Panc1 (cell line): ENCODE results near the gene PRODH. TPM values are rescaled to one million over a fixed set of nuclear protein-coding genes. Genes with fewer than 3 reads are reported as not detected.
"Not testable (repeated sequence)": the region's sequence is repeated elsewhere in the genome, so short reads cannot be mapped to it uniquely, and the experiment has no call there.

Experiments
- ATAC-seq: fragments of 200-7000 bp; cut with Tn5 transposase; 2 replicates; pipeline ENCODE4 v1.9.1; 2020; ENCODE audit warnings: mild to moderate bottlenecking, moderate library complexity
- BruUV-seq: library from RNA; stranded (reverse); fragments of 400-500 nt; replicated peaks from 2 replicates; lab custom pipeline; 2021; lab: Mats Ljungman, UMichigan
- CTCF ChIA-PET: fragments of 300-600 bp; sonication (Branson Sonifier 250); formaldehyde crosslinking; loops from one replicate; lab custom pipeline; 2022; ENCODE audit warnings: antibody characterized with exemption; lab: Charles Lee
- POLR2A ChIA-PET: fragments of 300-600 bp; sonication (Branson Sonifier 250); formaldehyde crosslinking; loops from one replicate; lab custom pipeline; 2022; ENCODE audit warnings: antibody characterized with exemption; lab: Charles Lee
- DNase-seq: peaks from one replicate; pipeline ENCODE4 v3.0.0-alpha.2; 2010; ENCODE audit warnings: low read depth, low spot score
- H3K27ac ChIP-seq: 2 replicates; pipeline ENCODE4 v1.5.1; 2011; ENCODE audit warnings: mild to moderate bottlenecking, low read length, inconsistent platforms
- H3K27me3 ChIP-seq: fragments of 200-500 bp; sonication (Bioruptor generic); 2 replicates; pipeline ENCODE4 v1.6.0; 2014; ENCODE audit warnings: low read length, inconsistent platforms; ENCODE audit not compliant: control insufficient read depth, insufficient read depth
- H3K36me3 ChIP-seq: fragments of 200-500 bp; sonication (Bioruptor generic); 2 replicates; pipeline ENCODE4 v1.5.1; 2014; ENCODE audit warnings: inconsistent platforms, mild to moderate bottlenecking, low read length, moderate library complexity; ENCODE audit not compliant: control insufficient read depth, insufficient read depth
- H3K4me1 ChIP-seq: 2 replicates; pipeline ENCODE4 v1.5.1; 2011; ENCODE audit warnings: inconsistent platforms, mild to moderate bottlenecking, low read length, moderate library complexity; ENCODE audit not compliant: control insufficient read depth, insufficient read depth
- H3K4me3 ChIP-seq, 2 experiments: 2 replicates each; pipeline ENCODE4 v1.5.1; 2011 to 2012; ENCODE audit warnings: low read depth in 2 of 2, low read length in 2 of 2, mild to moderate bottlenecking in 2 of 2, inconsistent platforms in 1 of 2, moderate library complexity in 1 of 2
- H3K9me3 ChIP-seq: fragments of 200-500 bp; sonication (Bioruptor generic); 2 replicates; pipeline ENCODE4 v1.5.1; 2014; ENCODE audit warnings: low read depth, mild to moderate bottlenecking, inconsistent platforms, low read length, moderate library complexity; ENCODE audit not compliant: control insufficient read depth, insufficient read depth
- POLR2AphosphoS5 ChIP-seq: IDR thresholded peaks from 2 replicates; pipeline ENCODE4 v1.6.1; 2012; ENCODE audit warnings: mild to moderate bottlenecking, low read depth, low read length, moderate library complexity
- SIN3A ChIP-seq: IDR thresholded peaks from 2 replicates; pipeline ENCODE4 v1.6.1; 2012; ENCODE audit warnings: low read depth, mild to moderate bottlenecking, low read length, moderate library complexity, borderline replicate concordance; ENCODE audit not compliant: insufficient read depth
- TCF7L2 ChIP-seq: IDR thresholded peaks from 2 replicates; pipeline ENCODE4 v1.6.1; 2011; ENCODE audit warnings: mild to moderate bottlenecking, low read depth, low read length, inconsistent platforms
- in situ Hi-C: cut with HindIII; loops from 2 replicates; pipeline ENCODE4 v1.10.0; 2016; ENCODE audit warnings: low sequenced_read_pairs, low pct_unique_long_range_greater_than_20kb
- intact Hi-C: fragments of 100-400 bp; cut with micrococcal nuclease; formaldehyde crosslinking; loops from one replicate; pipeline ENCODE4 v1.10.0; 2022; ENCODE audit not compliant: unreplicated experiment
- total RNA-seq: library from RNA; stranded (reverse); gene quantifications from one replicate; pipeline ENCODE4 v1.2.1, GENCODE V29; 2021; ENCODE audit not compliant: unreplicated experiment
- TF ChIP-seq, protein P1 (sequence below): fragments of 450-650 bp; IDR thresholded peaks from 2 replicates; pipeline ENCODE4 v1.5.1; 2017; ENCODE audit warnings: mild to moderate bottlenecking
- TF ChIP-seq, protein P2 (sequence below), 2 experiments: IDR thresholded peaks; 2 replicates each; pipeline ENCODE4 v1.6.1; 2011 to 2012; ENCODE audit warnings: low read depth in 2 of 2, control low read depth in 1 of 2, low read length in 1 of 2, mild to moderate bottlenecking in 1 of 2, moderate library complexity in 1 of 2; ENCODE audit not compliant: insufficient read depth in 1 of 2

The PRODH gene
- total RNA-seq, 1 experiment from 2014 or later: 1.4 TPM

DNA sequence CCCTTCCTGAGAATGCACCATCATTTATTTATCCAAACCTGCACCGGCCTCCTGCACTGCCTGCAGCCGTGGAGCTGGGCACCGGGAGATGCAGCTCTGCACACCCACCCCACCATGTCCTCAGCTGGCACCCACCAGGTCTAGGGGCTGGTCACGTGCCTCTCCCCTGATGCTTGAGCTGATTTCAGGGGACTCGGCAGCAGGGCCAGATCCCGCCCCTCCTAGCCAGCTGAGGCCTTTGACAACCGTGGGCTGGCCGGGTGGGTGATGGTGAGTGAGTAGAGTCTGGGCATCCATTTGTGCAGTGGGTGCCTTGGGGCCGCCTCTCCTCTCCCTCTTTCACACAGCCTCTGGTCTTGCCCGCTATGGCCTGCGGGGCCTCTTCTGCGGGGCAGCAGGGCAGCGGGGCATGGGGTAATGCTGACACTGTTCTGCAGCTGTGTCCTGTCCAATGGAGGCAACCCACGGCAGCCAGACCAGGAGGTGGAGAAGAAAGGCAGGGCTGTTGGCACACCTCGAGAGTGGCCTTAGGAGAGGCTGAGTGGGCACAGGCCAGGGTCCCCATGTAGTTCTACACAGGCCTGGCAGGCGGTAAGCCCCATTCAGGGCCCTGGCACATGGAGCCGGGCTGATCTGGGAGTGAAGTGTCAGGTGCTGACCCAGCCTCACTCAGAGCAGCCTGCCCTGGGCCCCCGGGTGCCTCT is 38.5 kb upstream of the PRODH start:
- ATAC-seq (no peak), DNase-seq (no peak)
- ChIA-PET CTCF (no interaction called here), POLR2A (no interaction called here)
- no peak overlapping the region for H3K27ac ChIP-seq
- H3K9me3 ChIP-seq: no peaks in the 10 kb centered on the region
- no peaks in the 10 kb centered on the region for H3K27me3 ChIP-seq
- H3K4me1 ChIP-seq: no peaks in the 10 kb centered on the region
- BruUV-seq: no TSS peak
- H3K4me3 ChIP-seq: no peak overlapping the region
- H3K36me3 ChIP-seq: no peaks in the 10 kb centered on the region
- in situ Hi-C loops: no loop called here
- intact Hi-C loops: no loop called here
- TF ChIP-seq POLR2AphosphoS5 (no peak), TCF7L2 (no peak), SIN3A (no peak)
- TF ChIP-seq, protein P1, sequence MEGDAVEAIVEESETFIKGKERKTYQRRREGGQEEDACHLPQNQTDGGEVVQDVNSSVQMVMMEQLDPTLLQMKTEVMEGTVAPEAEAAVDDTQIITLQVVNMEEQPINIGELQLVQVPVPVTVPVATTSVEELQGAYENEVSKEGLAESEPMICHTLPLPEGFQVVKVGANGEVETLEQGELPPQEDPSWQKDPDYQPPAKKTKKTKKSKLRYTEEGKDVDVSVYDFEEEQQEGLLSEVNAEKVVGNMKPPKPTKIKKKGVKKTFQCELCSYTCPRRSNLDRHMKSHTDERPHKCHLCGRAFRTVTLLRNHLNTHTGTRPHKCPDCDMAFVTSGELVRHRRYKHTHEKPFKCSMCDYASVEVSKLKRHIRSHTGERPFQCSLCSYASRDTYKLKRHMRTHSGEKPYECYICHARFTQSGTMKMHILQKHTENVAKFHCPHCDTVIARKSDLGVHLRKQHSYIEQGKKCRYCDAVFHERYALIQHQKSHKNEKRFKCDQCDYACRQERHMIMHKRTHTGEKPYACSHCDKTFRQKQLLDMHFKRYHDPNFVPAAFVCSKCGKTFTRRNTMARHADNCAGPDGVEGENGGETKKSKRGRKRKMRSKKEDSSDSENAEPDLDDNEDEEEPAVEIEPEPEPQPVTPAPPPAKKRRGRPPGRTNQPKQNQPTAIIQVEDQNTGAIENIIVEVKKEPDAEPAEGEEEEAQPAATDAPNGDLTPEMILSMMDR: no peak
- TF ChIP-seq, protein P2, sequence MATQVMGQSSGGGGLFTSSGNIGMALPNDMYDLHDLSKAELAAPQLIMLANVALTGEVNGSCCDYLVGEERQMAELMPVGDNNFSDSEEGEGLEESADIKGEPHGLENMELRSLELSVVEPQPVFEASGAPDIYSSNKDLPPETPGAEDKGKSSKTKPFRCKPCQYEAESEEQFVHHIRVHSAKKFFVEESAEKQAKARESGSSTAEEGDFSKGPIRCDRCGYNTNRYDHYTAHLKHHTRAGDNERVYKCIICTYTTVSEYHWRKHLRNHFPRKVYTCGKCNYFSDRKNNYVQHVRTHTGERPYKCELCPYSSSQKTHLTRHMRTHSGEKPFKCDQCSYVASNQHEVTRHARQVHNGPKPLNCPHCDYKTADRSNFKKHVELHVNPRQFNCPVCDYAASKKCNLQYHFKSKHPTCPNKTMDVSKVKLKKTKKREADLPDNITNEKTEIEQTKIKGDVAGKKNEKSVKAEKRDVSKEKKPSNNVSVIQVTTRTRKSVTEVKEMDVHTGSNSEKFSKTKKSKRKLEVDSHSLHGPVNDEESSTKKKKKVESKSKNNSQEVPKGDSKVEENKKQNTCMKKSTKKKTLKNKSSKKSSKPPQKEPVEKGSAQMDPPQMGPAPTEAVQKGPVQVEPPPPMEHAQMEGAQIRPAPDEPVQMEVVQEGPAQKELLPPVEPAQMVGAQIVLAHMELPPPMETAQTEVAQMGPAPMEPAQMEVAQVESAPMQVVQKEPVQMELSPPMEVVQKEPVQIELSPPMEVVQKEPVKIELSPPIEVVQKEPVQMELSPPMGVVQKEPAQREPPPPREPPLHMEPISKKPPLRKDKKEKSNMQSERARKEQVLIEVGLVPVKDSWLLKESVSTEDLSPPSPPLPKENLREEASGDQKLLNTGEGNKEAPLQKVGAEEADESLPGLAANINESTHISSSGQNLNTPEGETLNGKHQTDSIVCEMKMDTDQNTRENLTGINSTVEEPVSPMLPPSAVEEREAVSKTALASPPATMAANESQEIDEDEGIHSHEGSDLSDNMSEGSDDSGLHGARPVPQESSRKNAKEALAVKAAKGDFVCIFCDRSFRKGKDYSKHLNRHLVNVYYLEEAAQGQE (IDR thresholded peaks at IDR 0.05; ENCODE audit: insufficient read depth in 1 of 2, low read depth in 2 of 2, low read length in 1 of 2): no peak

DNA sequence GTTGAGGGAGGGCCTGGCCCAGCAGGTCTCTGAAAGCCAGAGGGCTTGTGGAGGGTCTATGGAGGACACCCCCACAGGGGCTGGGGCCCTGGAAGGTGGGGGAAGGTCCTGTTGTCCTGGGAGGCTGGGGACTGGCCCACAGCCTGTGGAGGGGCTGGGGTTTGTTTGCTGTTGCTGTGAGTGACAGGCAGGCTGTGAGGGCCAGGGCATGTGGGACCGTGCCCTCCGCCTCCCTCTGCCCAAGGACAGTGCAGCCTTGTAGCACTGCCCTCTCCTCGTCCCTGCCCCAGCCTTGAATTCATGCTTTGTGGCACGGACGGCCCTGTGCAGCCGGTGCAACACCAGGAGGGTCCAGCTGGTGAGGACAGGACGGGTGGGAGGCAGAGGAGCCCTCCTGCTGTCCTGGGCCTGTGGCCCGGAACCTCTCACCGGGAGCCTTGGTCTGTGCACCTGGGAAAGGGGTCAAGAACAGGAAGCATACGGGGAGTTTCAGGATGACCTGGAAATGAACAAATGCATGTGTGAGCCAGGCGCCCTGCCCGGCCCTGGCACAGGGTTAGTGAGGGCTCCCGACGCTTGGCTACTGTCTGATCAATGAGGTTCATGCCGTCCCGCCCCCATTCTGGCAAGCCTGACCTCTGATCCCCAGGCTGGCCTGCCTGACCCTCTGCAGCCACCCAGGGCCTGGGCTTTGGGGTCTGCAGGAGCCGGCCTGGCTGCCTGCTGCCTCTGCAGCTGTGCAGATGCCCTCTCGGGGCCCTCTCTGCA is 37.4 kb upstream of the PRODH start:
- no peak for TF ChIP-seq SIN3A
- TF ChIP-seq TCF7L2: no peak
- TF ChIP-seq, protein P2 (IDR thresholded peaks at IDR 0.05; ENCODE audit: insufficient read depth in 1 of 2, low read depth in 2 of 2, low read length in 1 of 2): no peak
- TF ChIP-seq POLR2AphosphoS5: no peak
- TF ChIP-seq, protein P1: no peak
- ATAC-seq (no peak), DNase-seq (no peak)
- intact Hi-C loops (no loop called here), in situ Hi-C loops (no loop called here)
- ChIA-PET CTCF (no interaction called here), POLR2A (no interaction called here)
- no peaks in the 10 kb centered on the region for H3K27me3 ChIP-seq
- H3K4me3 ChIP-seq: no peak overlapping the region
- BruUV-seq: no TSS peak
- no peak overlapping the region for H3K27ac ChIP-seq
- H3K4me1 ChIP-seq: no peaks in the 10 kb centered on the region
- no peaks in the 10 kb centered on the region for H3K9me3 ChIP-seq
- no peaks in the 10 kb centered on the region for H3K36me3 ChIP-seq

DNA sequence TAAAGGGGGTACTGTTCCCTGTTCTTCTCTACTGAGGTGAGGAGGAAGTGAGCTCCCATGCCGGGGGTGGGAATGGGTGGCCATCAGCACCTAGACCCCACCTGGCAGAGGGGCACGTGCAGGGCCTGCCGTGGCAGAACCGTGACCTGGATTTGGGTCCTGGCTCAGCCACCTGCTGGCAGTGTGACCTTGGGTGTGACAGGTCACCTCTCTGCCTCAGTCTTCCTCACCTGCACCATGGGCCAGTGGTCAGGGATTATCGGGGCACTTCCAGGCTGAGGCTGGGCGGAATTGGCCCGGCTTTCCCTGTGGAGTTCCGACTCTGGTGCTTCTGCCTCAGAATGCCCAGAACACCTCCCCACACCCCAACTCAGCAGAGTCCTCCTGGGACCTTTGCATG is 36.5 kb upstream of the PRODH start:
- H3K27me3 ChIP-seq, intact Hi-C loops, POLR2A ChIA-PET, H3K4me1 ChIP-seq, H3K36me3 ChIP-seq, H3K27ac ChIP-seq, DNase-seq, ATAC-seq, in situ Hi-C loops, H3K9me3 ChIP-seq, CTCF ChIA-PET, BruUV-seq, H3K4me3 ChIP-seq: not testable (repeated sequence)
